HepG2 (cell line): ENCODE measurements around the gene MZT2A. TPM values are rescaled to one million over a fixed set of nuclear protein-coding genes. Genes with fewer than 3 reads are reported as not detected.
"Not testable (repeated sequence)": the region's sequence is repeated elsewhere in the genome, so short reads cannot be mapped to it uniquely, and the experiment has no call there.

Experiments
- ATAC-seq: fragments of 200-7000 bp; cut with Tn5 transposase; 3 replicates; pipeline ENCODE4 v1.9.1; 2020; ENCODE audit warnings: mild to moderate bottlenecking, moderate library complexity
- BruUV-seq: library from RNA; stranded (reverse); fragments of 400-500 nt; replicated peaks from 2 replicates; lab custom pipeline; 2021; lab: Mats Ljungman, UMichigan
- CTCF ChIA-PET: fragments of 300-600 bp; formaldehyde crosslinking; extraction: SDS; loops from one replicate; lab custom pipeline; 2021; ENCODE audit warnings: low total read pairs, inconsistent platforms, low intra/inter-chr PET ratio; lab: Yijun Ruan, JAX
- POLR2A ChIA-PET: fragments of 350-600 bp; sonication (Branson Sonifier 250); formaldehyde crosslinking; loops from one replicate; lab custom pipeline; 2020; ENCODE audit warnings: antibody characterized with exemption, inconsistent platforms; lab: Yijun Ruan, JAX
- DNase-seq: peaks from one replicate; pipeline ENCODE4 v3.0.0-alpha.2; 2015; ENCODE audit warnings: low spot score
- FAIRE-seq: peaks from 3 replicates; lab custom pipeline; 2011; peaks lifted over from hg19 to GRCh38; lab: Jason Lieb, UNC
- H2AFZ ChIP-seq: one replicate; pipeline ENCODE4 v1.6.1; 2011; ENCODE audit warnings: low read length, inconsistent platforms
- H3K27ac ChIP-seq: fragments of 300-600 bp; 3 replicates; pipeline ENCODE4 v1.8.0; 2011; ENCODE audit warnings: mixed run types, mild to moderate bottlenecking, mixed read lengths, low read length, inconsistent platforms; ENCODE audit not compliant: insufficient read depth; ENCODE audit errors: extremely low read length
- H3K27me3 ChIP-seq, 2 experiments: fragments of 200-600 bp in 1 of 2; 2 replicates in 1 of 2; 3 replicates in 1 of 2; pipeline versions ENCODE4 v1.6.0 to v1.8.0; 2011; ENCODE audit warnings: low read length in 2 of 2, mild to moderate bottlenecking in 2 of 2, moderate library complexity in 2 of 2, inconsistent platforms in 1 of 2; ENCODE audit not compliant: insufficient read depth in 2 of 2, control insufficient read depth in 1 of 2
- H3K36me3 ChIP-seq, 2 experiments: fragments of 200-600 bp in 1 of 2; replicated peaks in 1 of 2; 2 replicates in 1 of 2; 3 replicates in 1 of 2; pipeline versions ENCODE4 v1.5.1 to v1.8.0; 2011; ENCODE audit warnings: low read length in 2 of 2, inconsistent platforms in 1 of 2; ENCODE audit not compliant: insufficient read depth in 2 of 2, control insufficient read depth in 1 of 2
- H3K4me1 ChIP-seq: 2 replicates; pipeline ENCODE4 v1.5.1; 2012; ENCODE audit warnings: low read length, inconsistent platforms; ENCODE audit not compliant: insufficient read depth
- H3K4me2 ChIP-seq: 2 replicates; pipeline ENCODE4 v1.6.0; 2011; ENCODE audit warnings: low read depth, low read length, inconsistent platforms
- H3K4me3 ChIP-seq, 3 experiments: fragments of 200-600 bp in 1 of 3; sonication (generic), shearing (Covaris generic) in 1 of 3; replicated peaks in 1 of 3; 2 replicates each; pipeline ENCODE4 v1.5.1; 2011 to 2016; ENCODE audit warnings: low read length in 3 of 3, inconsistent platforms in 2 of 3, low read depth in 2 of 3, mild to moderate bottlenecking in 2 of 3, control low read depth in 1 of 3, mixed read lengths in 1 of 3; ENCODE audit not compliant: insufficient read depth in 1 of 3
- H3K79me2 ChIP-seq: one replicate; pipeline ENCODE4 v1.6.1; 2011; ENCODE audit warnings: low read length, inconsistent platforms; ENCODE audit not compliant: insufficient read depth
- H3K9ac ChIP-seq: 2 replicates; pipeline ENCODE4 v1.6.0; 2011; ENCODE audit warnings: mild to moderate bottlenecking, low read depth, low read length, inconsistent platforms; ENCODE audit not compliant: insufficient read depth
- H3K9me3 ChIP-seq: 2 replicates; pipeline ENCODE4 v1.5.1; 2012; ENCODE audit warnings: mild to moderate bottlenecking, low read length
- H4K20me1 ChIP-seq: 2 replicates; pipeline ENCODE4 v1.6.0; 2011; ENCODE audit warnings: inconsistent platforms, mild to moderate bottlenecking, low read length, moderate library complexity; ENCODE audit not compliant: insufficient read depth
- ARID4A ChIP-seq: sonication (generic); formaldehyde crosslinking; IDR thresholded peaks from 2 replicates; pipeline ENCODE4 v1.5.0; 2020; ENCODE audit warnings: mild to moderate bottlenecking, missing genetic modification reagents, borderline replicate concordance
- HIVEP1 ChIP-seq: sonication (generic); formaldehyde crosslinking; IDR thresholded peaks from 2 replicates; pipeline ENCODE4 v1.4.0; 2020; ENCODE audit warnings: mild to moderate bottlenecking, missing genetic modification reagents
- HNRNPL ChIP-seq: fragments of 200-400 bp; formaldehyde crosslinking; IDR thresholded peaks from 2 replicates; pipeline ENCODE4 v1.6.1; 2017; ENCODE audit warnings: mild to moderate bottlenecking, low read depth, low read length
- KMT2A ChIP-seq: sonication (generic); formaldehyde crosslinking; IDR thresholded peaks from 2 replicates; pipeline ENCODE4 v1.4.0; 2020; ENCODE audit warnings: missing genetic modification reagents
- RBFOX2 ChIP-seq: fragments of 200-400 bp; formaldehyde crosslinking; IDR thresholded peaks from 2 replicates; pipeline ENCODE4 v1.6.1; 2017; ENCODE audit warnings: low read depth, mild to moderate bottlenecking, low read length
- ZBTB7A ChIP-seq: sonication (generic); formaldehyde crosslinking; IDR thresholded peaks from 2 replicates; pipeline ENCODE4 v1.8.0; 2022; ENCODE audit warnings: mild to moderate bottlenecking, missing genetic modification reagents
- ZNF687 ChIP-seq: sonication (generic); formaldehyde crosslinking; IDR thresholded peaks from 2 replicates; pipeline ENCODE4 v1.5.1; 2020; ENCODE audit warnings: mild to moderate bottlenecking, missing genetic modification reagents, moderate library complexity
- ZNF737 ChIP-seq: sonication (generic); formaldehyde crosslinking; IDR thresholded peaks from 2 replicates; pipeline ENCODE4 v1.5.0; 2020; ENCODE audit warnings: missing genetic modification reagents, mild to moderate bottlenecking, borderline replicate concordance
- ZNF772 ChIP-seq: sonication (generic); formaldehyde crosslinking; IDR thresholded peaks from 2 replicates; pipeline ENCODE4 v1.5.0; 2020; ENCODE audit warnings: mild to moderate bottlenecking, missing genetic modification reagents
- ZSCAN31 ChIP-seq: sonication (generic); formaldehyde crosslinking; IDR thresholded peaks from 2 replicates; pipeline ENCODE4 v1.5.0; 2020; ENCODE audit warnings: low read depth, mild to moderate bottlenecking, missing genetic modification reagents
- WGBS: methylation state at CpG from one replicate; pipeline ENCODE4 v1.1.6; 2017; ENCODE audit warnings: low lambda C conversion rate; 5-methylcytosine and 5-hydroxymethylcytosine counted together
- in situ Hi-C: cut with HindIII; loops from 2 replicates; pipeline ENCODE4 v1.10.0; 2017; ENCODE audit warnings: low pct_unique_long_range_greater_than_20kb; ENCODE audit not compliant: extremely low pct_ligation_motif_present
- intact Hi-C: fragments of 100-400 bp; cut with micrococcal nuclease; formaldehyde crosslinking; loops from one replicate; pipeline ENCODE4 v1.10.0; 2022; ENCODE audit not compliant: unreplicated experiment
- polyA plus RNA-seq, 8 experiments: library from polyadenylated mRNA; depleted of rRNA in 3 of 8; stranded (reverse) in 7 of 8; unstranded in 1 of 8; fragments of >200 nt; fragmentation: Illumina TruSeq in 4 of 8; extraction: Trizol in 4 of 8; gene quantifications; 2 replicates each; pipeline versions ENCODE4 v1.2.1 to v1.2.3, GENCODE V29; 2011 to 2016; ENCODE audit warnings: low read depth in 4 of 8, missing spikeins in 1 of 8, mixed read lengths in 1 of 8; ENCODE audit not compliant: insufficient read depth in 1 of 8
- total RNA-seq, 5 experiments: library from RNA; depleted of rRNA; stranded (reverse); fragments of >200 nt; fragmentation: Illumina TruSeq; extraction: Trizol; gene quantifications; 2 replicates each; pipeline ENCODE4 v1.2.3, GENCODE V29; 2016; ENCODE audit warnings: low read depth in 1 of 5

MZT2A gene
- total and polyA plus RNA-seq, 2 of the 13 experiments (the other 11 are each of a cell fraction or from before 2014, with no cell fraction given), result 221 to 349 TPM

GRCh38 chr2:131490616-131491468 is 1.4 kb downstream of the MZT2A start:
- H3K79me2 ChIP-seq, result peaks cover 57% of the 10 kb centered on the region
- peak overlapping the region; percentile 61 to 98 (median 91) for H3K4me3 ChIP-seq
- CTCF ChIA-PET, result interaction anchor here (2.3 kb wide), 1 partner anchor 337 kb away, joined by 14 read pairs; no protein-coding TSS in a partner anchor
- FAIRE-seq (peak; percentile 23), ATAC-seq (peak; percentile 6)
- H3K4me1 ChIP-seq, result peaks cover 60% of the 10 kb centered on the region
- H3K4me2 ChIP-seq, result peak overlapping the region; percentile 99
- H2AFZ ChIP-seq, H3K27me3 ChIP-seq, DNase-seq, BruUV-seq, H4K20me1 ChIP-seq, H3K9me3 ChIP-seq, POLR2A ChIA-PET: not testable (repeated sequence)
- in situ Hi-C loops, result loop anchor here (25.0 kb wide), 1 partner anchor 1304 kb away; the partner anchor contains the start of genes MZT2B, SMPD4 and TUBA3E
- 53% methylated on average over 19 of the region's 20 CpGs for WGBS
- intact Hi-C loops, result loop anchor here (5.0 to 10.0 kb wide), 3 partner anchors 36 to 336 kb away; partner anchors contain the start of gene CCDC74A
- TF ChIP-seq ZSCAN31 (CRISPR knock-in tag) (0 out of 2 replicates have a peak, but pooled peaks have one; percentile 38), RBFOX2 (0 out of 2 replicates have a peak, but pooled peaks have one; percentile 16), ARID4A (peak; percentile 5; the same call in 1 of the 2 replicates), ZNF687 (CRISPR knock-in tag) (peak; percentile 48), KMT2A (CRISPR knock-in tag) (0 out of 2 replicates have a peak, but pooled peaks have one; percentile 6), HIVEP1 (CRISPR knock-in tag) (0 out of 2 replicates have a peak, but pooled peaks have one; percentile 17), ZBTB7A (0 out of 2 replicates have a peak, but pooled peaks have one; percentile 30), HNRNPL (0 out of 2 replicates have a peak, but pooled peaks have one; percentile 43), ZNF737 (CRISPR knock-in tag) (0 out of 2 replicates have a peak, but pooled peaks have one; percentile 23), ZNF772 (CRISPR knock-in tag) (0 out of 2 replicates have a peak, but pooled peaks have one; percentile 22)
- peaks cover 3 to 17% of the 10 kb centered on the region in 2 experiments; a peak in 3 of 5 replicates for H3K36me3 ChIP-seq
- H3K9ac ChIP-seq, result peak overlapping the region; percentile 97
- peak overlapping the region; percentile 62 for H3K27ac ChIP-seq
